Measurements from ENCODE around the gene ZFAND2A.
A peak's percentile ranks its signal among the peaks of the same experiment; 100 is the strongest.
"Not testable (repeated sequence)": the region's sequence is repeated elsewhere in the genome, so short reads cannot be mapped to it uniquely, and the experiment has no call there.

Gene ZFAND2A

DNA sequence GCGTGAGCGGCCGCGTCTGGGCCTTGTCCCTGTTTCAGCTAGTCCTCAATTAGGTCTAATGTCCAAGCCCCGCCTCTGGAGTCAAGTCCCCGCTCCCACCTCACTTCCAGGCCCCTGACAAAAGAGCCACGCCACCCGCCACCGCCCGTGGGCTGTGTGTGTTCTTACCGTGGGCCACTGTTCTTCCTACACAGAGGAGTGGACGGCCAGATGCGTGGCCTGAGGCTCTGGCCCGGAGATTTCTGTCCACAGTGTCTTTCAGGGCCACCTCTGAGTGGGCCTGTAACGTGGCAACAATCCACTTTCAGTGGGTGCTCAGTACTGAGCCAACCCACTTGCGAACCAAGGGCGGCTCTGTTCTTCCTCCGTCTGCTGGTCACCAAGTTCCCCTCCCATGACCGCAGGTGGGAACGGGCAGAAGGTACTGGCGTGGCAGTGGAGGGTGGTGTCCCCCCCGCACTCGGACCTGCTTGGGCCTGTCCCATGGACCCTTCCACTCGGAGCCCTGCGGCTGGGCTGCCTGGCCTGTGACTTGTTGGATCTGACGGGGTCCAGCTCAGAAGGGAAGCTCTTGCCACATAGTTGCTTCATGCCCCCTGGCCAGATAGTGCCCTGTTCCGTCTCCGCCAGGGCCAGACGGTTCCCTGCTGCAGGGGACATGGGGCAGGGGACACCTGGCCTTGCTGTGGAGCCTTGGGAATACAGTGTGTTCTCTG is 15.0 kb upstream of the ZFAND2A start:
- no peak for DNase-seq (ENCODE audit: low spot score)

DNA sequence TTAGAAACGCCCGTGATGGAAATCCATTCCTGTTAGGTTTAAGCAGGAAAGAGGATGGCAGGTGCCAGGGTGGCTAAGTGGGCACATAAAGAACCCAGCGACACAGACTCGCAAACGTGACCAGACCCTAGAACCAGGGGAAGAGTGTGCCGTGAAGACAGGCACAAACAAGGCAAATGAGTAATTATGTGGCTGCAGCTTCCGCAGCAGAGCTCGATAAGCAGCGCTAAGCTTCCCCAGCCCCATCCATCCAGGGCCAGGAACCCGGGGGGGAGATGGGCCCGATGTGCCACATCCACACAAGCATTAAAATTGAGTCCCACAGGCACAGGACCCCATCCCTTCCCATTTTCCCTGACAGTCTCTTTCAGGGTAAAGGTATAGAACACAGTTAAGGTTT is 14.0 kb upstream of the ZFAND2A start:
- DNase-seq (ENCODE audit: low spot score) = no peak

DNA sequence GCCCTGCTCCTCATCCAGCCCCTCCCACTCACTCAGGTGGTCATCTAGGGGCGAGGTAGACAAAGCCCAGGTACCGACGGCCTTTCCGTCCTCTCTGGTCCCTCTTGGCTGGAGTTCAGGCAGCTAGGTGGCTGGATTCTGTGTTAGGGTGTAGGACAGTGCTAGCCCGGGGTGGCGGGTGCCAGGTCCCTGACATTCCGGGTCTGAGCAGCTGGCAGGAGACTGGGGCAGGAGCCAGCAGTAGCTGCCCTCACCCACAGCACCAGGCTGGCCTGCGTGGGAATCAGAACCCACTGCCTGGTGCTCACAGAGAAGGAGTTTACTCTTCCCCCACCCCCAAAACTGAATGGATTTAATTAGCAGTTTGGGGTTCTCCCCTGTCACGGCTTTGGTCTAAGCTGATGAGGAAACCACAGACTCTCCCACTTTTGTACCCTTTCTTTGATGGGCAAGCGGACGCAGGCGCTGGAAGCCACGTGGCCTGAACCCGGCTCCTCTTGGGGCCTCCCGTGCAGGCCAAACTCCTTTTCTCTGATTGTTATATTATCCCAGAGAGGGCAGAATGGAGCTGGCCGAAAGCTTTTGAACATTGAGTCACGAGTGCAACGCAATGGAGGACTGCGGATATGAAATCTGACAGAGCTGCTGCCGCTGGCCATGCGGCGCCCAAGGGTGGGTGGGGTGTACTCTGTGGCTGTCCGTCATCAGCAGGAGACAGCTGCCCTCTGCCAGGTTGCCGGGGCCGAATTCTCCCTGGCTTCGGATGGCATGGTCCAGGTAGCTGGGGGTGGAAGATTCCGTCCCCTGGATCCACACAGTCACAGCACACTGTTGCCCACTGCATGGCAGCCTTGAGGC is 12.9 kb upstream of the ZFAND2A start:
- DNase-seq (ENCODE audit: low spot score) = no peak

DNA sequence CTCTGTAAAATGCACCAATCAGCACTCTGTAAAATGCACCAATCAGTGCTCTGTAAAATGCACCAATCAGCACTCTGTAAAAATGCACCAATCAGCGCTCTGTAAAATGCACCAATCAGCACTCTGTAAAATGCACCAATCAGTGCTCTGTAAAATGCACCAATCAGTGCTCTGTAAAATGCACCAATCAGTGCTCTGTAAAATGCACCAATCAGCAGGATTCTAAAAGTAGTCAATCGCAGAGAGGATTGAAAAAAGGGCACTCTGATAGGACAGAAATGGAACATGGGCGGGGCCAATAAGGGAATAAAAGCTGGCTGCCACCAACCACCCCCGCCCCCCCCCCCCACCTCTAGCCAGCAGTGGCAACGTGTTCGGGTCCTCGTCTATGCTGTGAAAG is 11.5 kb upstream of the ZFAND2A start:
- DNase-seq (ENCODE audit: low spot score) = not testable (repeated sequence)

DNA sequence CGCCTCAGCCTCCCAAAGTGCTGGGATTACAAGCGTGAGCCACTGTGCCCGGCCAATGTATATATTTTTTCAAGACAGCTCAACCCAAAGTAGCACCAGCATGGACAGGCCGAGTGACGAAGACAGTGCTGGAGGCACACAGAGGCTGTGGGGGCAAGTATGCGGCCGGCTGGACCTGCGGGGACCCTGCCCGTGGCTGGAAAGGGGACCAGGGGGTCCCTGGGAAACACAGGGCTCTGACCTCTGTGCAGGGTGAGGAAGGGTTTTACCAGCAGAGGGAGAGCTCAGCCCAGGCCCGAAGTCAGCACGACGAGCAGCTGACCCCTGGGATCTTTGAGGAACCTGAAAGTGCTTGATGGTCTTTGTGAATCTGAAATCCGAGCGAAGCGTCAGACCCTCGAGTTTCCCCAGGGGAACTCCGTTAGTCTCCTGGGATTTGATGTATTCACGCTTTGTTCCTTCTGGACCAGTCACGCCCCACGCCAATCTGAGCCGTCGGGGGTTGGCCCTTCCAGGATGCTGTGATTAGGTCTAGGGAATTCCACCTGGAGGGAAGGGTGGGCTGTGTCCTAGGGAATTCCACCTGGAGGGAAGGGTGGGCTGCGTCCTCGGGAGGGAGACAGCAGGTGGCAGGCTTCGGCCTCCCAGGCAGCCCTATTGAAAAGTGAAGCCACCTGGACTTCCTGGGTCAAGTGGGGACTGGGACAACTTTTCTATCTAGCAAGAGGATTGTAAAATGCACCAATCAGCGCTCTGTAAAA is 10.9 kb upstream of the ZFAND2A start:
- DNase-seq (ENCODE audit: low spot score) = no peak

DNA sequence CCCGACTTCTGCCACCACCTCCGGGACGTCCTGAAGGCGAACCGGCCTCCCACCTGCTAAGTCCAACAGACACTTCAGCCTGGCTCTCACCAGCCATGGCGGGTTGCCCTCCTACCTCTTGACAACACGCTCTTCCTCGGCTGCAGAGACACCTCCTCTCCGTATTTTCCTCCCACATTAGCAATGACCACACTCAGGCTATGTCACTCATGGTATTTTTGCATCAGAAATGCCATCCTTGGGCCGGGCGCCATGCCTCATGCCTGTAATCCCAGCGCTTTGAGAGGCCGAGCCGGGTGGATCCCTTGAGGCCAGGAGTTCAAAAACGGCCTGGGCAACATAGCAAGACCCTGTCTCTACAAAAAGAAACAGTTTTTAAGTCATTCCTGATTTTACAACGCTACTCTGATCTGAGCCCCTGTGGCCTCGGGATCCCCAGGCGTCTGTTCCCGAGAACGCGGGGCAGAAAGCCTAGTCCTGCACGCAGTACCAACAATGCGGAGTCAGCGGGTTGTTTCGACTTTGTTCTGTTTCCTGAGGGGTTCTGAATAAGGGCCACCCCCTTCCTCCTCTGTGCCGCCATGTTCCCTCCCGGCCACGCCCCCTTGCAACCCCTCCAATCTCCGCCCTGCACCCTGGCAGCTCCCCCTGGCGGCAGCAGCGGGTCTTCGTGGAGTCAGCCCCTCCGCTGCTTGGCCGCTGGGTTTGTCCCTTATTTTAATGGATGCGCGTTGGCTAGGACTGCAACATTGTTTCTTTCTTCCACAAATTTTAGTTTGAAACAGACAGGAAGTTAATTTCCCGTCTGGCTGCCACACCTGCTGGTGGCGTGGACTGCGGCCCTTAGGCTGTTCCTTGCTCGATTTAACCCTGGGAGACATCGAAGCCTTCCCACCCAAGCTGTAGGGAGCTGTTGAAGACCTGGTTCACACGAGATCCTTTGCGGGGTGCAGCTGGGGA is 9.7 kb upstream of the ZFAND2A start:
- DNase-seq (ENCODE audit: low spot score) = peak; percentile 66

DNA sequence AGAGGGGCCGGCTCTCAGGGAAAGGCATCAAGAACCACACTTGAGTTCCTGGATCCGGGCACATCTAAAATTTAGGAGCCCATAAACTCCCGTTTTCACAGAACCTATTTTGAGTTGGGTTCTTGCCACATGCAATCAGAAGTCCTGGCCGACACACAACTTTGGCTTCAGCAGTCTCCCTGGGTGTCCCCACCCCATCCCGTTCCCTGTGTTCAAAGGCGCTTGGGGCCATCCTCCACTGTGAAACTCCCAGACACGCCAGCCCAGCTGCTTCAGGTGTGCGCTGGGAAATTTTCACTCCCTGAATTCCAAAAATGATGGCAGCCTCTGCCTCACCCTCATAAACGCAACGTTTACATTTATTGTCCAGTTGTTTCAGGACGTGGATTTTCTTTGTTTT is 8.4 kb upstream of the ZFAND2A start:
- no peak for DNase-seq (ENCODE audit: low spot score)

DNA sequence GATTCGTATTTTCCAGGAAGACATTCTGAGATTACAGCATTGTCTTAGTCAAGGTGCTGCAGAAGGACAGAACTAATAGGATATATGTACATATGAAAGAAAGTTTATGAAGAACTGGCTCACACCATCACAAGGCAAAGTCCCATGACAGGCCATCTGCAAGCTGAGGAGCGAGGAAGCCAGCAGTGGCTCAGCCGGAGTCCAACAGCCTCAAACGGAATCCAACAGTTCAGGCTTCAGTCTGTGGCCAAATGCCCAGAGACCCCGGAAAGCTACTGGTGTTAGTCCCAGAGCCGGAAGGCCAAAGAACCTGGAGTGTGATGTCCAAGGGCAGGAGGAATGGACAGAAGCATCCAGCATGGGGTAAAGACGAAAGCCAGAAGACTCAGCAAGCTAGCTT is 4.4 kb upstream of the ZFAND2A start:
- no peak for DNase-seq (ENCODE audit: low spot score)

DNA sequence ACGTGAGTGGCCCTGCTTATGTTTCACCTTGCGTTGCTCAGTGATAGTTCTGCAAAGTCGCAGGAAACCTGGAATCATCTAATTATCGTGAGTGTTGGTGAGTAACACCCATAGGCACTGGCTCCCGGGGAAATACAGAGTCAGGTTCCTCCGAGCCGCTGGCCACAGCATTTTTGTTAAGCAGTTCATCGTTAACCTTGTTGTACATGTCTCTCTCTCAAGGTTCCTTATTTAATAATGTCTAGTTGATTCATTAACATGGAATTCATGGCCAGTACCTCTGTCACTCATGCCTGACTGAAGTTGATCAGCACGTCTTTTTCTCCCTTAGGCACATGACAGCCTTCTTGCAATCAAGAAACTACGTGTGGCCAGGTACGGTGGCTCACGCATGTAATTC is 3.1 kb upstream of the ZFAND2A start:
- no peak for DNase-seq (ENCODE audit: low spot score)

DNA sequence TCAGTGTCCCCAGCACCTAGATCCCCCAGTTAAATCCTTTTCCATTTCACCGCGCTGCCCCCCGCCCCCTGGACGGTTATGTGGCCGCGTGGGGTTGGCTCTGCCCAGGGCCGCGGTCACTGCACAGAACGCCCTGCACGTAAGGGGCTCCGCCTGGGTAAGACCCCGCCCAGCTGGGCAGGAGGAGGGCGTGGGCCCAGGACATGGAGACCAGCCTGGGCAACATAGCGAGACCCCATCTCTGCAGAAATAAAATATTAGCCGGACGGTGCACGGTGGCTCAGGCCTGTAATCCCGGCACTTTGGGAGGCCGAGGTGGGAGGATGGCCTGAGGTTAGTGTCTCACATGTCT is 650 bp upstream of the ZFAND2A start:
- peak; percentile 49 for DNase-seq (ENCODE audit: low spot score)

DNA sequence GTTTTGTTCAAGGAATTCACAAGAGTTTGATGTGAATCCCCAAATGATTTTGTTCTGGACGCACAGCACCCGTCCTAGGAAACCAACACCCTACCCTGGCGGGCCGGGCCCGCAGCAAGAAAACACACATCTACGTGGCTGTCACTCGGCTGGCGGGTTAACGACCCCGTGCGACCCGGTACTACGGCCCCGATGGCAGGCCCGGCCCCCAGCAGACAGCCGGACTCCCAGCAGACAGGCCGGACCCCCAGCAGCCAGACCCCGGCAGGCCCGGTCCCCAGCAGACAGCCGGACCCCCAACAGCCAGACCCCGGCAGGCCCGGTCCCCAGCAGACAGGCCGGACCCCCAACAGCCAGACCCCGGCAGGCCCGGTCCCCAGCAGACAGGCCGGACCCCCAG is 765 bp downstream of the ZFAND2A start:
- DNase-seq (ENCODE audit: low spot score) = not testable (repeated sequence)

DNA sequence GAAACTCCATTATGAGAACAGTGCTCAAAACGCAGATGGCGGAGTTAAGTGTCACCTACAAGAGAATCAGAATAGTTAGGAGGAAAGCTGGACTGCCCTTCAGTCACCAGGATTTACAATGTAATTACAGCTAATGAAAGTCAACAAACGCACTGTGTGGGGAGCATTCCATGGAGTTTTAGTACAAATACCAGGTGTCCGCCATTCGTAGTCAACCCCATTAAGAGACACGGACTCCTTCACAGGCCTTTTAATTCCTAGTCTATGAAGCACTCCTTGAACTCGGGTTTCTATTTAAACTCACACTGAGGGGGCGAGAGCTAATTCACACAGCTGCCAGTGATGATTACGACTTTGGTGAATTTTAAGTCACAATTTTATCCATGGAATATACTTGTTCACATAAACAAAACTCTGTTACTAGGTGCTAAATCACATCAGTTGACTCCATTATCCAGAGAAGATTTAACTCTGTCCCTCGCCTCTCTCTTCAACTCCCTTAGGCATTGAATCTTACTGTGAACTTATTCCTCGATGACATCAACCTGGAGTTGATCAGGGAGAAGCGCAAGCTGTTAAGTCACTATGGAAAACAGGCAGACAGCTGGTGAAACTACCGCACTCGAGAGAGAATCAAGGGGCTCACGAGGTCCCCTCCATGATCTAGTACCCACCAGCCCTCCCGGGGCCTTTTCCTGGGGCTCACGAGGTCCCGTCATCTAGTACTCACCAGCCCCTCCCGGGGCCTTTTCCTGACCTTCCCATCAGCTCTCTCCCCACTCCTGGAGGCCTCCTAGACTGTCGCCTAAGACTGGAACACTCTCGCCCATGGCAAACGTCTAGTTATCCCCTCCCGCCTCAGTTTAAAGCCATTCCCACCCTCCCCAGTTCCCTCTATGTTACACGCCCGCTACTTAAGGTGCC is 1.5 kb downstream of the ZFAND2A start:
- no peak for DNase-seq (ENCODE audit: low spot score)

DNA sequence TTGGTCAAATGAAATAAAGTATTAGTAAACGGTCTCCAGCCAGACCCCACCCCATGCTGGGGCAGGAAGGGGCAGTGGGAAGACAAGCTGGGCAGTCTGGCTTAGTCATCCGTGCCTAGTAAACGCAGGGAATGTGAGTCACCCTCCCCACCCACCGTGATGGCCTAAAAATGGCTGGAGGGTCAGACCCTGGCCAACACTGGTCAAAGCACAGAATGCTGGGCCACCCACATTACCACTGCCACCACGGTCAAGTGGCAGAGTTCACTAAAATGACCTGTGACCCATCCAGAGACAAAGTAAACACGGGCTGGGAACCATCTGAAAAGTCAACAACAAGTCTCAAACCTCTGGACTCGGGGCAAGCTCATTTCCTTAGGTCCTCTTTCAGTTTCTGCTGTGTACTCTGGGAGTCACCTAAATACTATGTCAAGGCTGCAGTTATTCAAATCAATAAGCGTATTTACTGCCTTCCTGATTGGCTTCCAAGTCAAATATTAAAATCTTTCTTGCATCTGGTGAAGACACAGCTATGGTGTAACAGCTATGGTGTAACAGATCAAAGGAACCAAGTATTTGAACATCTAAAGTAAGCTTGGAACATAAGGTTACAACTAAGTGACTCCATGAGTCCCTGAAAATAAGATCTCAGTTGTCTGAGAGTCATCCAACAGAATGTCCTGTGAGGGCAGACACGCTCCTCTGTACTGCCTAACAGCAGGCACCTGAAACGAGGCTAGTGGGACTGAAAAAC is 3.0 kb downstream of the ZFAND2A start:
- DNase-seq (ENCODE audit: low spot score) = no peak

DNA sequence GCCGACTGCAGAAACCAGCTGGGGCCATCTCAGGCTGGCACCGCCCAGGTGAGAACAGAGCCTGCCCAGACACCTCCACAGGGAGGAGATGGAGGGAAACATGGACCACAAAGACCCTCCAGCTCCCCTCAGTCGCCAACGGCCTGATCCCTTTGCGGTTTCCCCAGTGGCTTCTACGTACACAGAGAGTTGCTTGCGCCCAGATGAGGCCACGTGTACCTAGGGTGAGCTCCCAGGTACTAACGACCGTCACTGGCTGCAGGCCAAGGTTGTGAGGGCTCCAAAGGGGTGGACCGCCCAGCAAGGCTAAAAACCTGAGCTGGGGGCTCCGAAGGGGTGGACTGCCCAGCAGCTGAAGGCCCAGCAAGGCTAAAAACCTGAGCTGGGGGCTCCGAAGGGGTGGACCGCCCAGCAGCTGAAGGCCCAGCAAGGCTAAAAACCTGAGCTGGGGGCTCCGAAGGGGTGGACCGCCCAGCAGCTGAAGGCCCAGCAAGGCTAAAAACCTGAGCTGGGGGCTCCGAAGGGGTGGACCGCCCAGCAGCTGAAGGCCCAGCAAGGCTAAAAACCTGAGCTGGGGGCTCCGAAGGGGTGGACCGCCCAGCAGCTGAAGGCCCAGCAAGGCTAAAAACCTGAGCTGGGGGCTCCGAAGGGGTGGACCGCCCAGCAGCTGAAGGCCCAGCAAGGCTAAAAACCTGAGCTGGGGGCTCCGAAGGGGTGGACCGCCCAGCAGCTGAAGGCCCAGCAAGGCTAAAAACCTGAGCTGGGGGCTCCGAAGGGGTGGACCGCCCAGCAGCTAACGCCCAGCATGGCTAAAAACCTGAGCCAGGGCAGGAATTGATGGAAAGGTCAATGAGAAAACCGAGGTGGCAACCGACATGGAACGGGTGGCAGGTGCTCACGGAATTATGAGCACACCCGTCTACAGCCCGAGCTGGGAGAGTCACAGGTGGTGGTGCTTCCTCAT is 3.9 kb downstream of the ZFAND2A start:
- DNase-seq (ENCODE audit: low spot score) = not testable (repeated sequence)

DNA sequence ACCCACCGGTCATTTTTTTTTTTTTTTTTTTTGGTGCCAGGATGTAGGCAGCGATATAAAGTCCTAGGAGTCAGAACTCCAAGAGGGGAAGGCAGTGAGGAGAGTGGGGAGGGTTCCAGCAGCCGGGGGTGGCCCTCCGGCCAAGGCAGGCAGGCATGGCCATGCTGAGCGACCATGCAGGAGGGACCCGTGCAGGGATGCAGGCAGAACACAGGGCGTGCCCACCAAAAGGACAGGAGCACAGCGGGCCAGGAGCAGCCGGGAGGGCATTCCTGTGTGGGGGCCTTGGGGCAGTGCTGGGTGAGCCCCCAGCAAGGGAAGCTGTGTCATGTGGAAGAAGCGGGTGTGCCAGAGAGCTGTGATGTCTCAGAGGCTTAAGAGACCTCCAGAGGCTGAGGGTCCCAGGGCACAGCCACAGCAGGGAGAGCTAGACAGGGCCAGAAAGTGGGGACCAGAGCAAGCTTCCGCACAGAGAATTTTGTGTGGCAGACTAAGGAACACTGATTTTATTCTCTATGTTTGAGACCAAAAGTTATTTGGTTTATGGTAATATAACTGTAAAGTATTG is 5.7 kb downstream of the ZFAND2A start:
- DNase-seq (ENCODE audit: low spot score) = no peak

DNA sequence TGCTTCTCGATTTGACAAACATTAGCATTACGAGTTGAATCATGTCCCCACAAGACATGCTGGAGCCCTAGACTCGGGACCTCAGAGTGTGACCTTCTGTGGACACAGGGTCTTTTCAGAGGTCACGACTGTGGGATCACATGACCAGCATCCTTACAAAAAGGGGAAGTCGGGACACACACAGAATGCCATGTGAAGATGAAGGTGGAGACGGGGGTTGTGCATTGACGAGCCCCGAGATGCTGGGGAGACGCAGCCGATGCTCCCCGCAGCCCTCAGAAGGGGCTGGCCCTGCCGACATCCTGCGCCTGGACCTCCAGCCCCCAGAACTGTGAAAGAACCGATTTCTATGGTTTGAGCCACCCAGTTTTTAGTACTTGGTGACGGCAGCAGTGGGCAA is 7.5 kb downstream of the ZFAND2A start:
- no peak for DNase-seq (ENCODE audit: low spot score)

DNA sequence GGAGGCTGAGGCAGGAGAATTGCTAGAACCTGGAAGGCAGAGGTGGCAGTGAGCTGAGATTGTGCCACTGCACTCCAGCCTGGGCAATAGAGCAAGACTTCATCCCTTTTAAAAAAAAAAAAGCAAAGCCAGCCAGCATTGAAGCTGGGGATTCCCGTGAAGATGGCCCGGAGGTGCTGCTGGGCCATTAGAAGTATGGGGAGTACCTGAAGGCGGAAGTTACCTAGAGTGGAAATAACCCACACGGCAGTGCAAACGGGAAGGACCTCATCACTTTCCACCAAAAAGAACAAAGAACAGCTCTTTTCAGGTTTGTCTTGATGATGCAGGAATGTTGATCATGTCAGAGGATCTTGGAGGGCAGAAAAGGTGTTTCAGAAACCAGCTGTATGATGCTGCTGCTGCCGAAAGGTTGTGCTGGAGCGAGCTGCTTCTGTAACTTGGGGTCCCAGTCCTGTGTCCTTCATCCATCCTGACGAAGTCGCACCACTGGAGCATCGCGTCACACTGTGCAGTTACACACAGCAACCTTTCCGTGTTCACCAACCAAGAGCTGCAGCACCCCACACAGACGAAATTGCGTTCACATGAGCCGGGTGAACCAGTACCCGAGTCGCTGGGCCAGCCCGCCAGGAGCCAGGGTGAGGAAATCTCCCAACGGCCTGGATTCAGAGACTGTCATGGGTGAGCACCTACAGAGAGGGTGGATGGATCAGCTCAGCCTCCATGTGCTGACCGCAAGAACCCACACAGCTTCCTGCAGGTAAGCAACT is 8.2 kb downstream of the ZFAND2A start:
- no peak for DNase-seq (ENCODE audit: low spot score)

DNA sequence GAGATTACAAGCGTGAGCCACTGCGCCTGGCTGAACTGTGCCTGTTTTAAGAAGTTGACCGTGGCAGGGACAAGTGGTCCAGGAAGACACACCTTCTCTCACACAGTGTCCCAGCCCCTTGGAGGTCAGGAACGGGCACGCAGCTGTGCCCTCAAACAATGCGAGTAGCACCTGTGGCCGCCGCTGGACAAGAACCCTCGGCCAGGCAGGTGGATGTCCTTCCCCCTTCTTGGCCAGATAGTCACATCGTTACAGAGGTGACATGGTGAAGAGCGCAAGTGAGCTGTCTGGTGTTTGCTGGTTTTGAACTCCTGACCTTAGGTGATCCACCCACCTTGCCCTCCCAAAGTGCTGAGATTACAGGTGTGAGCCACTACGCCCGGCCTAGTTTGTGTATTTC is 8.8 kb downstream of the ZFAND2A start:
- DNase-seq (ENCODE audit: low spot score) = no peak
